HG03354 (cell line): ENCODE results near the gene ZBTB21.
"Not testable (repeated sequence)": the region's sequence is repeated elsewhere in the genome, so short reads cannot be mapped to it uniquely, and the experiment has no call there.

Source experiments
- ATAC-seq: cut with Tn5 transposase; IDR thresholded peaks from one replicate; pipeline ENCODE4 v1.9.1; 2021; ENCODE audit warnings: mild to moderate bottlenecking; ENCODE audit not compliant: unreplicated experiment, poor library complexity, severe bottlenecking

Gene ZBTB21

GRCh38 chr21:42000908-42001307 lies 9.3 kb downstream of the ZBTB21 start:
- no peak for ATAC-seq

DNA sequence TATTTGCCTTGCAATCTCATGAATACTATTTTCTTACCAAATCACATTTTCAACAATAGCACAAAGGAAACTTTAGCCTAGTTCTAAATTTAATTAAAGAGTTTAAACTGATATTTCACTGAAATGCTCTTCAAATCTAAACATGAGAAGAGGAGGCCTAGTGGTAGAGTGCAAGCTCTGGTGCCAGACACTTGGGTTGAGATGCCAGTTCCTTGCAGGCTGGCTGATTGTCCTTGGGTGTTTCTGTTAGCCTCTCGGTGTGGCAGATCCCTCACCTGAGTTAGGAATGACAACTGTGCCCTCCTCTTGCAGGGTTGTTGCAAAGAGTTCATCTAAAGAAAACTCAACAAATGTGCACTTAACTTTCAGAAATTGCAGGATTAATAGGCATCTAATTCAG lies 12.5 kb downstream of the ZBTB21 start:
- ATAC-seq: no peak

DNA sequence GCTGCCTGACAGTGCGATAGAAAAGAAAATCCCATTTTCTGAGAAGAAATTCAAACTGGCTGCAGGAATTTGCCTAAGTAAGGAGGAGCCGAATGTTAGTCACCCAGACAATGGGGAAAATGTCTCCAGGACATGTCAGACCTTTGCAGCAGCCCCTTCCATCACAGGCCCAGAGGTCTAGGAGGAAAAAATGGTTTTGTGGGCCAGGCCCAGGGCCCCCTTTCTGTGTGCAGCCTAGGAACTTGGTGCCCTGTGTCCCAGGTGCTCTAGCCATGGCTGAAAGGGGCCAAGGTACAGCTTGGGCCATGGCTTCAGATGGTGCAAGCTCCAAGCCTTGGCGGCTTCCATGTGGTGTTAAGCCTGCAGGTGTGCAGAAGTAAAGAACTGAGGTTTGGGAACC lies 14.6 kb downstream of the ZBTB21 start:
- no peak for ATAC-seq

DNA sequence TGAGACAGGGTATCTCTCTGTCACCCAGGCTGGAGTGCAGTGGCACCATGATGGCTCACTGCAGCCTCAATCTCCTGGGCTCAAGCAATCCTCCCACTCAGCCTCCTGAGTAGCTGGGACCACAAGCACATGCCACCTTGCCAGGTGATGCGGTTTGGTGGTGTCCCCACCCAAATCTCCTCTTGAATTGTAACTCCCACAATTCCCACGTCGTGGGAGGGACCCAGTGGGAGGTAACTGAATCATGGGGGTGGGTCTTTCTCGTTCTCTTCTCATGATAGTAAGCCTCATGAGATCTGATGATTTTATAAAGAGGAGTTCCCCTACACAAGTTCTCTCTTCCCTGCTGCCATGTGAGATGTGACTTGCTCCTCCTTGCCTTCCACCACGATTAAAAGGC lies 15.5 kb downstream of the ZBTB21 start:
- ATAC-seq: not testable (repeated sequence)

- ATAC-seq: no peak
Measured at GRCh38 chr21:41993744-41994143, 16.4 kb downstream of the ZBTB21 start.

DNA sequence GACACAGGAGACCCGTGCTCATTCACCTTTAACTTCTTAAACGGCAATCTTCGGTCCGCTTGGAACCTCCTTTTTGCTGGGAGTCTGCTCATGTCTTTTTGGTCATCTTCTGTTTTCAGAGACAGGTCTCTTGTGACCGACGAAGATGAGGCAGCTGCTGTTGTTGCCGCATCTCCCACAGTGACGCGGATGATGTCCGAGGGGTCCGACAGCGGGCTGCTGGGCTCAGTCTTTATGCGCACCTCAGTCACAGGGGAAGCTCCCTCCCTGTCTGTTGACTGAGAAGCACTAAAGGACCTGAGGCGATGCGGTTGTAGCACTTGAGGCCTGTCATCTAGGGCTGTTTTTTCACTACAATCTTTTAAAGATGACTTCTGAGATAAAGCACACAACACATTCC lies 17.6 kb downstream of the ZBTB21 start:
- no peak for ATAC-seq

DNA sequence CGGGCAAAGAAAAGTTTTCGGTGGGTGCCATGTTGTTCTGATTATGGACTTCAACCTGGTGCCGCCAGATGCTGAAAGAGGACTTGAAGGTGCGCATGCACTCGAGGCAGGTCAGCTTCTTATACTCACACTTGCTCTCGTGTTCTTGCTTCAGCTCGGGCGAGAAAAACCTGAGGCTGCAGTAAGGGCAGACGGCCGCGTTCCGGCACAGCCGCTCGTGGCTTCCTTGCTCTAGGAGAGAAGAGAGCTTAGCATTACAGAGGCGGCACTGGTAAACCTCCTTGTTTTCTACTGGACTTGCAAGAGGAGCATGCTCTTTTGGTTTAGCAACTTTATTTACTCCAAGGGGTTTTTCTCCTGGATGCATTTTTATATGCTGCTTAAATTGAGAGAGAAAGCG lies 18.5 kb downstream of the ZBTB21 start:
- no peak for ATAC-seq

DNA sequence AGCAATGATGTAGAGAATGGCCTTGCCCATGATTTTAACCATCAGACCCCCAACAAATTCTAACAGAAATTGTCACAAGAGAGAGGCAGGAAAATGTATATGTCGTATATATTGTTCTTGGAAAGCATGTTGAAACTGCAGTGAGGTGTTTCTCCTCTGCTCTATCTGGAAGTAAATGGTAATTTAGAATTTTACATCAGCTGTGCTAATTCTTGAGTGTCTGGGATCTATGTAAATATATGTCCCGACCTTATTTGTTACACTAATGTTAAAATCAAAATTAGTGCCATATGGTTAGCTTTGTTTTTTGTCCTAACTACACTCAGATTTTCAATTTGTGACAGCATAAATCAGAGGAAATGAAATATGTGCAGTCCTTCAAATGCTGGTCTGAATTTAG lies 20.5 kb downstream of the ZBTB21 start:
- ATAC-seq: no peak

- ATAC-seq: no peak
Measured at GRCh38 chr21:41987310-41987709, 22.9 kb downstream of the ZBTB21 start.

DNA sequence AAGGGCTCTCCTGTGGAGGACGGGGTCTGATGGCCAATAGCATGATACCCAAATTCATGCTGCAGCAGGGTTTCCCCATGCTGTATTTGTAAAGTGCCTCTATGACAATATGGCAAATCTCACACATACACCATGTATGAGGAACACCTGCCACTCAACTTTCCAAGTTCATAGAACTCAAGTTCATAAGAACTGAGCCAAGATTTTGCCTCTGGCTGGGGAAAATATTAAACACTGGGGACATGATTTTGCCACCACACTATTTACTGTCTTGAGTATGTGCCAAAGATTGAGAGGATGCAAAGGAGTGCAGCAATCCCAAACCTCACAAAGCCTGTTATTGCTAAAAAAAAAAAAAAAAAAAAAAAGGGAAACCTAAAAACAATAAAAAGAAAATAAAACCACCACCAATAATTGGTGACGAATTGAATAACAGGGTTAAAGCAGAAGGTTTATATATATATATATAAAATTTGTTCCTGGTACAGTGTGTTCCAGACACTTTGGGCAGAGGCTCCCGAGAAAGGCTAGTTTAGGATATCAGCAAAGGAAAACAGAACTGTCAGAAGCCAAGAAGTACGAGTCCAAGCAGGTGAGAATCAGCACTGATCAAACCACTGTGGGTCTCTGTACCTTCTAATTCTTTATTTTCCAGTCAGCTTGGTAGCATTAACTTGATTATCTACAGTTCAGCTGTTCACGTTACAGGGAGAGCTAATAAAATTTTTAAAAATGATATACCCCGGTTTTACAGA lies 24.3 kb downstream of the ZBTB21 start:
- ATAC-seq: no peak

GRCh38 chr21:41983229-41983628 lies 26.9 kb downstream of the ZBTB21 start:
- no peak for ATAC-seq

DNA sequence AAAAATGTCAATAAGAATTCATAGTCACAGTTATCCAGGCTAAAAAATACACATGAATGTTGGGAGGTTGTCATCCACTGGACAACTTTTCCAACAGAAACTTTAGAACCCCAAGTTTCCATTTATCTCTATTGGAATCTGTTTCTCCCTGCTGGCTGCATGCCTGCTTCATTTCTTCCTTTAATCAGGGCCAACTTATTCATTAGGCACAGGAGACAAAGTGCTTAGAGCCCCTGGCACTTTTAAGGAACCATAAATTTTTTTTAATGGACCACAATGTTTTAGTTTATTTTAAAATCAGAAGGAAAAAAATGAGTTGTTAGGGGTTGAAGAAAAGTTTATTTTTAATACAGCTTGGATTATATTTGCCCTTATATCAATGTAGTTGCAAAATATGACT lies 29.6 kb downstream of the ZBTB21 start:
- ATAC-seq: no peak

DNA sequence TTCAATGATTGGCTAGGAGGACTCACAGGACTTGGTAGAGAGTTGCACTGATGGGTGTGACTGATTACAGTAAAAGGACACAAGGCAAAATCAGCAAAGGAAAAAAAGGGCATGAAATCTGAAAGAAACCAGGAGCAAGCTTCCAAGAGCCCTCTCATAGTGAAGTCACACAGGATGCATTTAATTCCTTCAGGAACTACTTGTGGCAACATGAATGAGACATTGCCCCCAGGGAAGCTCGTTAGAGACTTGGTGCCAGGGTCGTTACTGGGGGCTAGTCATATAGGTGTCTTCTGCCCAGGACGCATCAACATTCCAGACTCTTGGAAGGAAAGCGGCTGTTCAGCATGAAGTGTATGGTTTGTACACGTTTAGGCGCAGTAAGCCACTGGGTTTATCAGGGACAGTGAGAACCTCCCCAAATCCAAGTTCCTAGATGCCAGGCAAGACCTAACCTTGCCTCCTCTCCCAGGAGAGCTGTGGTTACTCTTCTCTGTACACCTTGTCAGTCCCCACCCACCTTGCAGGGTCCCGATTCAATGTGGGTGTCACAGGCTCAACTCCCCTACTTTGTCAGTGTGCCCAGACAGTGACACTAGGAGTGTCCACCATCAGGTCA lies 30.3 kb downstream of the ZBTB21 start:
- ATAC-seq: no peak

GRCh38 chr21:41979335-41979734 lies 30.8 kb downstream of the ZBTB21 start:
- ATAC-seq: no peak

DNA sequence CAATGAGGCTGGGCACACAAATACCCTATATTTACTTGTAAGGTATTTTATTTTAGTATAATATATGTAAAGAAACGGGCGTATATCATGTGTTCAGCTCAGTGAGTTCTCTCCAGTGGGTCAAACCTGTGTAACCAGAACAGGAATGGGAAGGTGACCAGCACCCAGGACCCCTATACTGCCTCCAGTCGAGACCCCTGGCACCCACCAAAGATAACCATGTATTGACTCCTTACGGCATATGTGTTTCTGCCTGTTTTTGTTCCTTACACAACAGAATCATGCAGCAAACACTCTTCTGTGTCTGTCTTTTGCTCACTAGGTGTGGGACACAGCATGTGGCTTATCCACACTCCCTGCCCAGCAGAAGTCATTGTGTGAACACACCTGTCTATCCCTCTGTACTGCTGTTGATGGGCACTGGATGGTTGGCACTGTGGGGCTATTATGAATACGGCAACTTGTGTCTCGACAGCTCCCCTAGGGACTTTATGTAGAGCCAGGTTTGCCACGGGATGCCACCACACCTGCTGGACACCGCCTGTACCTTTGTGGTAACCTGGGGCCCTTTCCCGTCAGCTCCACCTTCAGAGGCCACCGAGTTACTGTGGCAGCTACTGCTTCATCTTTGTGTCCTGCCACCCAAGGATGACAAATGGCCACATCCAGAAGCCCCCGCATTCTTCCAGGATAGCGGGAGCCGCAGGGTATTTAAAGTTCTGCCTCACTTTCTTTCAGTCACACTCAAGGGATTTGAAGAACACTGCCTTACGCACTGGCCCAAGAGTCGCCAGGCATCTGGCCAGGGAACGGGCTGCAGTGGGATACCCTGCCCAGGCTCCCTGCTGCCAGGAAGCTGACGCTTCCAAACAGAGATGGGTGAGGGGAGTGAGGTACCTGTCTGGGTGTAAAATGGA lies 32.9 kb downstream of the ZBTB21 start:
- no peak for ATAC-seq

- no peak for ATAC-seq
Measured at GRCh38 chr21:41976611-41977010, 33.5 kb downstream of the ZBTB21 start.

GRCh38 chr21:41975391-41976272 lies 34.5 kb downstream of the ZBTB21 start:
- no peak for ATAC-seq

GRCh38 chr21:41974752-41975053 lies 35.5 kb downstream of the ZBTB21 start:
- no peak for ATAC-seq

DNA sequence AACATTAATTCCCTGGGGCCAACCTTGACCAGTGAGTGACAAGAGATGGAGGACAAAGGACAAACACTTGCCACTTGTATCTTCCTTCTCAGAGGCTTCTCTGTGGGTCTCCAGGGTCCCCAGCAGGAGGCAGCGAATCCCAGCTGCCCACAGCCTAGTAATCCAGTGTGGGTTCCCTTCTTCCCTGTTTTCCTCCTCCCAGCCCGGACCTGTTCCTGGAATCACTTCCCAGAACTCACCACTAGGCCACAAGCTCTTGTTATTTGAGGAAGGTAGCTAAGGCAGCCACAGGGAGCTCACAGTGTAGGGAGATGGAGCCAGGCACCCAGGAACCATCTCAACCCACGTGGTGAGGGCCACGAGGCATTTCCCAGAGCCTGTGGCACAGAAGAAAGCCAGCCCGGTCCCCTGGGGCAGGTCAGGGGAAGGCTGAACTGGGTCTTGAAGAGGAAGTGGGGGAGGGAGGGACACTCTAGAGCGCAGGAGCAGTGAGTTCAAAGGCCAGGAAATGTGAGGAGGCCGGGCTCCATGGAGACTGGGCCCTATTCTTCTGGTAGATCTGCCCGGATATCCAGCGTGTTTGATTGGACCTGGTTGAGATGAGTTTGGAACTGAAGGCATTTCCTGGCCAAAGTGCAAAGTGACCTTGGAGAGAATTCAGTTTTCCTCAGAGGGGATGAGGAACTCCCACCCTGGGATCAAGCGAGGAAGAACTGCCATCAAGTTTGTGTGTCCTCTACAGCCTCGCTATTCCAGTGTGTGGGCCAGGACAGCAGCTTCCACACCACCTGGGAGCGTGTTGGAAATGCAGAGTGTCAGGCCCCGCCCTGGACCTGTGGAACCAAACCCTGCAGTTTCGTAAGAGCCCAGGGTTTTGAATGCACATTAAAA lies 36.1 kb downstream of the ZBTB21 start:
- ATAC-seq: no peak
